Measurements from ENCODE around the gene ANKS1B.

DNA sequence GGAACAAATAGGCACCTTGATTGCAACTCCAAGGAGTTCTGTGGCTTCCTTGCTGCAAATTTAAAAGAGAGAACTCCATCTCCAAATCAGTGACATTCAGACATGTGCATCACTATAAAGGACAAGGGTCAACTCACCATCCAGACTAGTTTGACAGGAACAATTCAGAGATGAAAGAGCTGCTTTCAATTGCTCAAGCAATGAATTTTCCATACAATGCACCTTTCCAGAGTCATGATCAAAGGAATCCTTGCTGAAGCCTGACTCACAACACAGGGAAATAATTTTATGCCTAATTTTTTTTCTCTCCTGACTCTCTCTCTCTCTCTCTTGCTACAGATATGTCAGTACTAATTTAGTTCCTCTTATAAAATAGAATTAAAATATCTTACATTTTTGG is 717.7 kb downstream of the ANKS1B start:
- TF ChIP-seq, protein P1, sequence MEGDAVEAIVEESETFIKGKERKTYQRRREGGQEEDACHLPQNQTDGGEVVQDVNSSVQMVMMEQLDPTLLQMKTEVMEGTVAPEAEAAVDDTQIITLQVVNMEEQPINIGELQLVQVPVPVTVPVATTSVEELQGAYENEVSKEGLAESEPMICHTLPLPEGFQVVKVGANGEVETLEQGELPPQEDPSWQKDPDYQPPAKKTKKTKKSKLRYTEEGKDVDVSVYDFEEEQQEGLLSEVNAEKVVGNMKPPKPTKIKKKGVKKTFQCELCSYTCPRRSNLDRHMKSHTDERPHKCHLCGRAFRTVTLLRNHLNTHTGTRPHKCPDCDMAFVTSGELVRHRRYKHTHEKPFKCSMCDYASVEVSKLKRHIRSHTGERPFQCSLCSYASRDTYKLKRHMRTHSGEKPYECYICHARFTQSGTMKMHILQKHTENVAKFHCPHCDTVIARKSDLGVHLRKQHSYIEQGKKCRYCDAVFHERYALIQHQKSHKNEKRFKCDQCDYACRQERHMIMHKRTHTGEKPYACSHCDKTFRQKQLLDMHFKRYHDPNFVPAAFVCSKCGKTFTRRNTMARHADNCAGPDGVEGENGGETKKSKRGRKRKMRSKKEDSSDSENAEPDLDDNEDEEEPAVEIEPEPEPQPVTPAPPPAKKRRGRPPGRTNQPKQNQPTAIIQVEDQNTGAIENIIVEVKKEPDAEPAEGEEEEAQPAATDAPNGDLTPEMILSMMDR (IDR thresholded peaks at IDR 0.05) = no peak
- no peak for TF ChIP-seq POLR2A (IDR thresholded peaks at IDR 0.05)

Data from thyroid gland (tissue), 4 donors.